MM.1S (cell line): ENCODE data around the gene IL1R1.

Experiments
- EZH2 ChIP-seq: fragments of 300-600 bp; sonication (generic); optimal IDR thresholded peaks from 2 replicates; pipeline ENCODE3; 2017; ENCODE audit warnings: low read depth, mild to moderate bottlenecking, antibody characterized with exemption, low read length, mixed read lengths
- EZH2phosphoT487 ChIP-seq: fragments of 300-600 bp; sonication (generic); IDR thresholded peaks from 2 replicates; pipeline ENCODE4 v1.6.1; 2018; ENCODE audit warnings: antibody characterized with exemption, low read length
- TF ChIP-seq, protein P1 (sequence below): fragments of 300-600 bp; sonication (generic); IDR thresholded peaks from 2 replicates; pipeline ENCODE4 v1.5.1; 2016; ENCODE audit warnings: antibody characterized with exemption, low read length, mixed read lengths

DNA sequence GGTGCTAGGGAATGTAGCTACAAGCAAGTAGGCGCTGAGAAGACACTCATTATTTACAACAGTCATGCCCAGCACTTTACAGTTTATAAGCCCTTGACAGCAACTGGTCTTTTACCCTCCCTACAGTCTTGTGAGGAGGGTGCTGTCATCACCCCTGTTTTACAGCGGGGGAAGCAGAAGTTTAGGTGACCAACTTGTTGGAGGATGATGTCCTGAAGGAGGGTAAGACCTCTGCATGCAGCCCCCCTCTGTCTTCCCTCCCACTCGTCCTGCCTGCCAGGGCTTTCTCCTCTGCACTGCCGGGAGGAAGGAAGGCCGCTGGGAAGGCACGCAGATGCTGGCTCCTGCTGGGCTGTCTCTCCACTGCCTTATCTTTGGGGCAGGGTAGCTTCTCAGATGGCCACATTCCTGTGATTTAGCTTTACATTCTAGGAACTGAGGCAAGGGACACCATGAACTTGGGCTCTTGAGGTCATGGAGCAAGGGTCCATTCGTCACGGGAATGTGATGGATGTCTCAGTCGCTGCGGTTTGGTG, 972 bp downstream of the IL1R1 start:
- TF ChIP-seq, protein P1, sequence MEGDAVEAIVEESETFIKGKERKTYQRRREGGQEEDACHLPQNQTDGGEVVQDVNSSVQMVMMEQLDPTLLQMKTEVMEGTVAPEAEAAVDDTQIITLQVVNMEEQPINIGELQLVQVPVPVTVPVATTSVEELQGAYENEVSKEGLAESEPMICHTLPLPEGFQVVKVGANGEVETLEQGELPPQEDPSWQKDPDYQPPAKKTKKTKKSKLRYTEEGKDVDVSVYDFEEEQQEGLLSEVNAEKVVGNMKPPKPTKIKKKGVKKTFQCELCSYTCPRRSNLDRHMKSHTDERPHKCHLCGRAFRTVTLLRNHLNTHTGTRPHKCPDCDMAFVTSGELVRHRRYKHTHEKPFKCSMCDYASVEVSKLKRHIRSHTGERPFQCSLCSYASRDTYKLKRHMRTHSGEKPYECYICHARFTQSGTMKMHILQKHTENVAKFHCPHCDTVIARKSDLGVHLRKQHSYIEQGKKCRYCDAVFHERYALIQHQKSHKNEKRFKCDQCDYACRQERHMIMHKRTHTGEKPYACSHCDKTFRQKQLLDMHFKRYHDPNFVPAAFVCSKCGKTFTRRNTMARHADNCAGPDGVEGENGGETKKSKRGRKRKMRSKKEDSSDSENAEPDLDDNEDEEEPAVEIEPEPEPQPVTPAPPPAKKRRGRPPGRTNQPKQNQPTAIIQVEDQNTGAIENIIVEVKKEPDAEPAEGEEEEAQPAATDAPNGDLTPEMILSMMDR: no peak
- TF ChIP-seq EZH2 (no peak), EZH2phosphoT487 (no peak)
